ENCODE measurements around the gene CST6.
"Not testable (repeated sequence)": the region's sequence is repeated elsewhere in the genome, so short reads cannot be mapped to it uniquely, and the experiment has no call there.

DNA sequence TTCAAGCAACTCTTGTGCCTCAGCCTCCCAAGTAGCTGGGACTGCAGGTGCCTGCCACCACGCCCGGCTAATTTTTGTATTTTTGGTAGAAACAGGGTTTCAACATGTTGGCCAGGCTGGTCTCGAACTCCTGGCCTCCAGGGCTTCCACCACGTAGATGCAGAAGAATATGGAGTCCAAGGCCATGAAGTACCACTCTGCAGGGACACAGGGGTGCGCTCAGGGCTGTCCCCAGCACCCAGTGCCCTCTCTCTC is 11.3 kb downstream of the CST6 start:
- TF ChIP-seq, protein P1, sequence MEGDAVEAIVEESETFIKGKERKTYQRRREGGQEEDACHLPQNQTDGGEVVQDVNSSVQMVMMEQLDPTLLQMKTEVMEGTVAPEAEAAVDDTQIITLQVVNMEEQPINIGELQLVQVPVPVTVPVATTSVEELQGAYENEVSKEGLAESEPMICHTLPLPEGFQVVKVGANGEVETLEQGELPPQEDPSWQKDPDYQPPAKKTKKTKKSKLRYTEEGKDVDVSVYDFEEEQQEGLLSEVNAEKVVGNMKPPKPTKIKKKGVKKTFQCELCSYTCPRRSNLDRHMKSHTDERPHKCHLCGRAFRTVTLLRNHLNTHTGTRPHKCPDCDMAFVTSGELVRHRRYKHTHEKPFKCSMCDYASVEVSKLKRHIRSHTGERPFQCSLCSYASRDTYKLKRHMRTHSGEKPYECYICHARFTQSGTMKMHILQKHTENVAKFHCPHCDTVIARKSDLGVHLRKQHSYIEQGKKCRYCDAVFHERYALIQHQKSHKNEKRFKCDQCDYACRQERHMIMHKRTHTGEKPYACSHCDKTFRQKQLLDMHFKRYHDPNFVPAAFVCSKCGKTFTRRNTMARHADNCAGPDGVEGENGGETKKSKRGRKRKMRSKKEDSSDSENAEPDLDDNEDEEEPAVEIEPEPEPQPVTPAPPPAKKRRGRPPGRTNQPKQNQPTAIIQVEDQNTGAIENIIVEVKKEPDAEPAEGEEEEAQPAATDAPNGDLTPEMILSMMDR (conservative IDR thresholded peaks at IDR 0.05), result not testable (repeated sequence)
- not testable (repeated sequence) for TF ChIP-seq ZFX (IDR thresholded peaks at IDR 0.05)

Data from C4-2B (cell line).